Left lobe of liver (tissue), 1 donor: ENCODE results near the gene SMURF2. TPM values are rescaled to one million over a fixed set of nuclear protein-coding genes. Genes with fewer than 3 reads are reported as not detected.

ENCODE experiments used
- total RNA-seq: library from RNA; stranded (reverse); gene quantifications from one replicate; pipeline ENCODE4 v1.2.1, GENCODE V29; 2021
- donor health status: DM: no; HTN: yes; CAD: no.

SMURF2 gene
- total RNA-seq, 1 donor from 2014 or later: 2.2 TPM

Other genes starting within 250 kb of the SMURF2 start
- 0.33 TPM for gene MILR1, start 213.2 kb downstream of the SMURF2 start, total RNA-seq
- 9.0 TPM for gene POLG2, start 165.3 kb downstream of the SMURF2 start, total RNA-seq
- gene DDX5, start 156.0 kb downstream of the SMURF2 start, total RNA-seq: 245 TPM
- gene CEP95, start 155.3 kb downstream of the SMURF2 start, total RNA-seq: 11.1 TPM